Neuronal stem cell (in vitro differentiated cells): ENCODE data around the gene ZNF337.

Experiments
- DNase-seq: peaks from one replicate; pipeline ENCODE4 v3.0.0-alpha.2; 2013; ENCODE audit warnings: low spot score
- H2AFZ ChIP-seq: one replicate; pipeline ENCODE4 v1.6.1; 2013; ENCODE audit warnings: mild to moderate bottlenecking, low read length, inconsistent platforms
- H2AK5ac ChIP-seq: 2 replicates; pipeline ENCODE4 v1.6.1; 2013; ENCODE audit warnings: low read depth, mild to moderate bottlenecking, inconsistent platforms, low read length, moderate library complexity, mixed read lengths
- H2BK120ac ChIP-seq: 2 replicates; pipeline ENCODE4 v1.6.1; 2013; ENCODE audit warnings: low read depth, mild to moderate bottlenecking, inconsistent platforms, low read length, moderate library complexity, mixed read lengths
- H2BK12ac ChIP-seq: one replicate; pipeline ENCODE4 v1.6.1; 2013; ENCODE audit warnings: low read length, inconsistent platforms
- H2BK15ac ChIP-seq: 2 replicates; pipeline ENCODE4 v1.6.1; 2013; ENCODE audit warnings: mild to moderate bottlenecking, low read length, inconsistent platforms, mixed read lengths
- H2BK5ac ChIP-seq: one replicate; pipeline ENCODE4 v1.6.1; 2013; ENCODE audit warnings: inconsistent platforms, mild to moderate bottlenecking, low read length, moderate library complexity
- H3K14ac ChIP-seq: one replicate; pipeline ENCODE4 v1.6.1; 2013; ENCODE audit warnings: low read length, inconsistent platforms
- H3K18ac ChIP-seq: 2 replicates; pipeline ENCODE4 v1.6.1; 2013; ENCODE audit warnings: low read length, inconsistent platforms
- H3K23ac ChIP-seq: 2 replicates; pipeline ENCODE4 v1.6.1; 2013; ENCODE audit warnings: low read depth, mild to moderate bottlenecking, mixed read lengths, low read length, inconsistent platforms; ENCODE audit not compliant: poor library complexity
- H3K27ac ChIP-seq: replicated peaks from 3 replicates; pipeline ENCODE4 v1.5.1; 2013; ENCODE audit warnings: low read length, inconsistent platforms
- H3K27me3 ChIP-seq, 3 experiments: 2 replicates each; pipeline ENCODE4 v1.6.1; 2013; ENCODE audit warnings: low read length in 3 of 3, mild to moderate bottlenecking in 2 of 3, inconsistent platforms in 1 of 3, low read depth in 1 of 3, mixed read lengths in 1 of 3, moderate library complexity in 1 of 3; ENCODE audit not compliant: control insufficient read depth in 3 of 3, insufficient read depth in 3 of 3
- H3K36me3 ChIP-seq, 2 donors: replicated peaks in 1 of 2; 2 replicates each; pipeline ENCODE4 v1.6.1; 2013; ENCODE audit warnings: low read length in 2 of 2; ENCODE audit not compliant: control insufficient read depth in 2 of 2, insufficient read depth in 2 of 2
- H3K4ac ChIP-seq: 2 replicates; pipeline ENCODE4 v1.6.1; 2013; ENCODE audit warnings: inconsistent platforms, mild to moderate bottlenecking, low read length, moderate library complexity
- H3K4me1 ChIP-seq, 2 donors: 1 replicate in 1 of 2; 2 replicates in 1 of 2; pipeline ENCODE4 v1.6.1; 2013; ENCODE audit warnings: low read length in 2 of 2, low read depth in 1 of 2; ENCODE audit not compliant: control insufficient read depth in 2 of 2, insufficient read depth in 1 of 2
- H3K4me2 ChIP-seq: one replicate; pipeline ENCODE4 v1.6.1; 2013; ENCODE audit warnings: mild to moderate bottlenecking, low read length, inconsistent platforms; ENCODE audit not compliant: insufficient read depth, poor library complexity, severe bottlenecking
- H3K4me3 ChIP-seq, 2 donors: 2 replicates each; pipeline ENCODE4 v1.5.1; 2013; ENCODE audit warnings: low read length in 2 of 2, mild to moderate bottlenecking in 2 of 2, inconsistent platforms in 1 of 2, moderate library complexity in 1 of 2
- H3K79me1 ChIP-seq: one replicate; pipeline ENCODE4 v1.6.1; 2013; ENCODE audit warnings: low read depth, mild to moderate bottlenecking, inconsistent platforms, low read length, moderate library complexity
- H3K9ac ChIP-seq: one replicate; pipeline ENCODE4 v1.6.1; 2013; ENCODE audit warnings: mild to moderate bottlenecking, low read depth, low read length, inconsistent platforms; ENCODE audit not compliant: poor library complexity
- H3K9me3 ChIP-seq, 2 donors: replicated peaks in 1 of 2; 2 replicates each; pipeline versions ENCODE3 to v1.6.1; 2013; ENCODE audit warnings: low read length in 2 of 2, mild to moderate bottlenecking in 2 of 2, inconsistent platforms in 1 of 2, low read depth in 1 of 2, mixed read lengths in 1 of 2, moderate library complexity in 1 of 2; ENCODE audit not compliant: control insufficient read depth in 2 of 2, insufficient read depth in 1 of 2
- H4K8ac ChIP-seq: one replicate; pipeline ENCODE4 v1.6.1; 2013; ENCODE audit warnings: low read depth, mild to moderate bottlenecking, inconsistent platforms, low read length, moderate library complexity
- H4K91ac ChIP-seq: one replicate; pipeline ENCODE4 v1.6.1; 2013; ENCODE audit warnings: low read length, low read depth, mild to moderate bottlenecking, inconsistent platforms; ENCODE audit not compliant: poor library complexity
- WGBS, 2 donors: extraction: QIAGEN DNeasy Blood & Tissue Kit; methylation state at CpG; one replicate each; pipeline ENCODE4 v1.1.7; 2013; ENCODE audit warnings: missing lambda C conversion rate in 2 of 2, mixed read lengths in 1 of 2; ENCODE audit not compliant: insufficient read length in 2 of 2, insufficient replicate concordance in 1 of 2; ENCODE audit errors: extremely low coverage in 2 of 2; 5-methylcytosine and 5-hydroxymethylcytosine counted together

The ZNF337 gene

DNA sequence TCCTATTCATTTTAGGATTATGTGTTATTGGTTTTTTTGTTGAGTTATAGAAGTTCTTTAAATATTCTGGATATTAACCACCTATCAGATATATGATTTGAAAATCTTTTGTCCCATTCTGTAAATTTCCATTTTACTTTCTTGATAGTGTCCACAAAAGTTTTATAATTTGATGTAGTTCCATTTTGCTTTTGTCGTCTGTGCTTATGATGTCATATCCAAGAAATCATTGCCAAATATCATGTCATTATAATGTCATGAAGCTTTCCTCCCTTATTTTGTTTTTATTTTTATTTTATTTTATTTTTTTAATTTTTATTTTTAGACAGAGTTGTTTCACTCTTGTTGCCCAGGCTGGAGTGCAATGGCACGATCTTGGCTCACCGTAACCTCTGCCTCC, 51.8 kb downstream of the ZNF337 start:
- Histone ChIP-seq H3K18ac (no peak overlapping the region), H2BK12ac (no peak overlapping the region), H3K4me3 (no peak overlapping the region), H3K4me1 (no peaks in the 10 kb centered on the region), H3K14ac (no peak overlapping the region), H3K36me3 (peaks cover 0 to 2% of the 10 kb centered on the region in 2 donors), H2AK5ac (no peak overlapping the region), H3K9ac (no peak overlapping the region), H2BK5ac (no peak overlapping the region), H4K91ac (no peak overlapping the region), H3K4me2 (no peak overlapping the region), H3K23ac (no peak overlapping the region), H3K4ac (no peak overlapping the region), H2BK120ac (no peak overlapping the region), H3K27ac (no peak overlapping the region), H2AFZ (no peak overlapping the region), H3K9me3 (peaks cover 0 to 5% of the 10 kb centered on the region in 2 donors), H2BK15ac (no peak overlapping the region), H4K8ac (no peak overlapping the region), H3K27me3 (no peaks in the 10 kb centered on the region), H3K79me1 (no peaks in the 10 kb centered on the region)
- no peak for DNase-seq
- no CpG with 5 or more reads among the region's 3 CpGs for WGBS, 2 donors

DNA sequence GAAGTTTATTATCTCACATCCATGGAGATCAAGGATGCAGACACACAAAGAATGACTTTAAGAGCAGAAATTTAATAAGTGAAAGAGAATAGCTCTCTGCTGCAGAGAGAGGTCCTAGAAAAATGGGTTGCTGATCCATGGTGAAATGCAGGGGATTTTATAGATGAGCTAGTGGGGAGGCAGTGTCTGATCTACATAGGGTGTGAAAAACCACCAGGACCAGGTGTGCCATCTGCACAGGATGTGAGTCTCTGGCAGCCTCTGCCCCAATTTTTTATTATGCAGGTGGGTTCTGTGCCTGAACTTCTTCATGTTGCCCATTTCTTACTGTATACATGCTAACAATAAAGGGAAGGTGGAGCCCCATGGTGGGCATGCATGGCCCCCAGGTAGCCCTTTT, 52.9 kb downstream of the ZNF337 start:
- H3K36me3 ChIP-seq: peaks cover 0 to 2% of the 10 kb centered on the region in 2 donors
- H3K4me2 ChIP-seq: no peak overlapping the region
- H2BK15ac ChIP-seq: no peak overlapping the region
- H3K9me3 ChIP-seq: peaks cover 0 to 5% of the 10 kb centered on the region in 2 donors
- H2BK120ac ChIP-seq: no peak overlapping the region
- H2BK12ac ChIP-seq: no peak overlapping the region
- H3K27me3 ChIP-seq: no peaks in the 10 kb centered on the region
- no peak overlapping the region for H2AFZ ChIP-seq
- no peaks in the 10 kb centered on the region for H3K4me1 ChIP-seq
- no peak overlapping the region for H3K4ac ChIP-seq
- no peak overlapping the region for H2AK5ac ChIP-seq
- H4K8ac ChIP-seq: no peak overlapping the region
- no peak overlapping the region for H2BK5ac ChIP-seq
- no peak overlapping the region for H3K18ac ChIP-seq
- no peak overlapping the region for H3K9ac ChIP-seq
- no peak overlapping the region for H3K4me3 ChIP-seq
- no peaks in the 10 kb centered on the region for H3K79me1 ChIP-seq
- H3K23ac ChIP-seq: no peak overlapping the region
- no peak for DNase-seq
- no peak overlapping the region for H4K91ac ChIP-seq
- no peak overlapping the region for H3K27ac ChIP-seq
- no peak overlapping the region for H3K14ac ChIP-seq

DNA sequence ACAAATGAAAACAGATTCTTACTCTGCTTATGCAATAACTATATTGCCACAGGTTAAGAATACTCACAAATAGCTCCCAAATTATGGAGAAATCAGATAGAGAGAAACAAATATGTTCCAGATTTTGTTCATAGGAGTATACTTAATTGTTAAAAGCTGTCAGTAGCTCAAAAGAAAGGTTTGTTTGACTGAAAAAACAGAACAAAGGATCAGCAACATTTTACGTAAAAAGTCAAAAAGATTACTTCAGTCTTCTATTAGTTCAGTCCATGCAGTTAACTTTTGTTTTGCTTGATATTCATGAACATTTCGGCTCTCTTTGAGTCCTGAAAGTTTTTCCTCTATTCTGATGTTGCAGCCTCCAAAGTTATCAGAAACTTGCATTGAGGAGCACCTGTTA, 59.4 kb downstream of the ZNF337 start:
- Histone ChIP-seq H3K4ac (no peak overlapping the region), H3K27me3 (no peaks in the 10 kb centered on the region), H3K36me3 (peaks cover 0 to 5% of the 10 kb centered on the region in 2 donors), H2BK15ac (no peak overlapping the region), H3K4me3 (no peak overlapping the region), H3K4me1 (no peaks in the 10 kb centered on the region), H2BK120ac (no peak overlapping the region), H2BK5ac (no peak overlapping the region), H3K27ac (no peak overlapping the region), H3K14ac (no peak overlapping the region), H3K79me1 (no peaks in the 10 kb centered on the region), H3K23ac (no peak overlapping the region), H2BK12ac (no peak overlapping the region), H4K8ac (no peak overlapping the region), H2AFZ (no peak overlapping the region), H2AK5ac (no peak overlapping the region), H3K9me3 (peaks cover 3 to 24% of the 10 kb centered on the region in 2 donors), H4K91ac (no peak overlapping the region), H3K18ac (no peak overlapping the region), H3K4me2 (no peak overlapping the region), H3K9ac (no peak overlapping the region)
- no peak for DNase-seq
- no CpG with 5 or more reads among the region's 2 CpGs for WGBS, 2 donors

DNA sequence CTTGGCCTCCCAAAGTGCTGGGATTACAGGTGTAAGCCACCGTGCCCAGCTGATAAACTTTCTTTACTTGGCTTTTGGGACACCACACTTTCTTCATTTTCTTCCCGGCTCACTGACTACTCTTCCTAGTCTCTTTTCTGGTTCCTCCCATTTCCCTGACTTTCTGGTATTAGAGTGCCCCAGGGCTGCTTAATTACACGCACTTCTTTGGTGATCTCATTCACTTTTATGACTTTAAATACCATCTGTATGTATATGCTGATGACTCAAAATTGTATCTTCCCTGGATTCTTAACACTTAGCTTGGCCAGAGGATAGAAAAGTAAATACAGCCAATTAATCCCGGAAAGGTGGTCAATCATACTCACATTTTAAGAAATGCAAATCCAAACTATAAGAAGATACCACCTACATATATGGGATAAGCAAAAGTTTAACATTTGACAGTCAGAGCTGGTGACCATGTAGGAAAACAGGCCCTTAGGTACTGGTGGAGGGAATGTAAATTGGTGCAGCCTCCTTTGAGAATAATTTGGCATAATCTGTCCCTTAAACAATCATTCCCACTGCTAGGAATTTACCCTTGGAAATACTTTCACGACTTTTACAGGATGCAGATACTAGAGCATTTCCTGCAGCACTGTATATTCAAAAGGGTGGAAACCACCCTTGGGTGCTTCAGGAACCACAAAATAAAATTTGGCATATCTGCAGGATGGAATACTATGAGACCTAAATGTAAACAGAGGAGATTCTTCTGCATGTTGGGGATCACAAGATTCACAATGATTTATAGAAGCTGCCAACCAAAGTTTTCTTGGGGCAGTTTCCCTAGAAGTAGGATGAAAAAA, 63.5 kb downstream of the ZNF337 start:
- Histone ChIP-seq H3K27ac (no peak overlapping the region), H3K36me3 (peaks cover 0 to 5% of the 10 kb centered on the region in 2 donors), H3K27me3 (no peaks in the 10 kb centered on the region)

More for the DNA sequence above, 63.5 kb downstream of the ZNF337 start:
- Histone ChIP-seq H3K18ac (no peak overlapping the region), H3K4me2 (no peak overlapping the region), H3K14ac (no peak overlapping the region), H3K4me1 (no peaks in the 10 kb centered on the region), H3K23ac (no peak overlapping the region), H2BK120ac (no peak overlapping the region), H3K79me1 (no peaks in the 10 kb centered on the region), H3K9me3 (peaks cover 3 to 23% of the 10 kb centered on the region in 2 donors), H2BK5ac (no peak overlapping the region), H2AFZ (no peak overlapping the region), H3K4ac (no peak overlapping the region), H3K9ac (no peak overlapping the region), H2BK15ac (no peak overlapping the region), H2BK12ac (no peak overlapping the region), H2AK5ac (no peak overlapping the region), H4K91ac (no peak overlapping the region), H4K8ac (no peak overlapping the region), H3K4me3 (no peak overlapping the region)
- DNase-seq: no peak
- no CpG with 5 or more reads among the region's 5 CpGs for WGBS, 2 donors
